Urinary bladder (tissue), 4 donors: ENCODE measurements around the gene STAMBPL1. TPM values are rescaled to one million over a fixed set of nuclear protein-coding genes. Genes with fewer than 3 reads are reported as not detected.
"Not testable (repeated sequence)": the region's sequence is repeated elsewhere in the genome, so short reads cannot be mapped to it uniquely, and the experiment has no call there.

Experiments
- DNase-seq: peaks from one replicate; pipeline ENCODE4 v3.0.0-alpha.2; 2015; ENCODE audit errors: extremely low spot score
- H3K27ac ChIP-seq: one replicate; pipeline ENCODE4 v1.5.1; 2013; ENCODE audit warnings: low read depth, mild to moderate bottlenecking, moderate library complexity
- H3K36me3 ChIP-seq: one replicate; pipeline ENCODE4 v1.6.1; 2013; ENCODE audit warnings: mild to moderate bottlenecking, moderate library complexity; ENCODE audit not compliant: insufficient read depth
- H3K4me1 ChIP-seq: one replicate; pipeline ENCODE4 v1.6.1; 2013; ENCODE audit warnings: mild to moderate bottlenecking, moderate library complexity; ENCODE audit not compliant: insufficient read depth
- H3K4me3 ChIP-seq: one replicate; pipeline ENCODE4 v1.5.1; 2013; ENCODE audit warnings: low read depth, low read length
- WGBS: extraction: QIAGEN DNeasy Blood & Tissue Kit; methylation state at CpG from one replicate; pipeline ENCODE4 v1.1.7; 2013; 5-methylcytosine and 5-hydroxymethylcytosine counted together
- polyA plus RNA-seq: library from polyadenylated mRNA; stranded (reverse); fragments of 200-250 nt; gene quantifications from one replicate; pipeline ENCODE4 v1.2.3, GENCODE V29; 2013
- total RNA-seq: library from RNA; depleted of rRNA; stranded (reverse); fragments of >200 nt; gene quantifications from one replicate; pipeline ENCODE4 v1.2.3, GENCODE V29; 2014
- donor health status: healthy with polysubstance abuse.
- donor health status: healthy.

The STAMBPL1 gene
- total and polyA plus RNA-seq, 2 donors = 2.1 to 29.0 TPM

DNA sequence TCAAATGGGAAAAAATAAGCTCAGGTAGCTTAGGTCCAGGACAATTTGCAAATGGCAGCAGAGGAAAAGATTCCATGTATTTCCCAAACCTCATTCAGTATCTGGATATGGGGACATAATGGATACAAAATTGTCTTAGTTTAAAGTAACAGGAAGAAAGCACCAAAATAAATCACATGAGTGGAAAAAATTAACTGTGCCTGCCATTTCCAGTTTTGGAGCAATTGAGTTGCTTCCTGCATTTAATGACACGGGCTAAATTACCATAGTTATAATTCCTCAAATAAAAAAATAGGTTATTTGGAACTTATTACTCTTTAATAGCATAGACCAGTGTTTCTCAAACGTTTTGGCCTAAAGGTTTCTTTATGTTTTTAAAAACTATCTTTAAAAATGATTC lies 6.3 kb upstream of the STAMBPL1 start:
- Histone ChIP-seq H3K4me3 (no peak overlapping the region), H3K27ac (no peak overlapping the region), H3K4me1 (no peaks in the 10 kb centered on the region), H3K36me3 (no peaks in the 10 kb centered on the region)
- no peak for DNase-seq
- 61% methylated on average over 2 of the region's 2 CpGs for WGBS

DNA sequence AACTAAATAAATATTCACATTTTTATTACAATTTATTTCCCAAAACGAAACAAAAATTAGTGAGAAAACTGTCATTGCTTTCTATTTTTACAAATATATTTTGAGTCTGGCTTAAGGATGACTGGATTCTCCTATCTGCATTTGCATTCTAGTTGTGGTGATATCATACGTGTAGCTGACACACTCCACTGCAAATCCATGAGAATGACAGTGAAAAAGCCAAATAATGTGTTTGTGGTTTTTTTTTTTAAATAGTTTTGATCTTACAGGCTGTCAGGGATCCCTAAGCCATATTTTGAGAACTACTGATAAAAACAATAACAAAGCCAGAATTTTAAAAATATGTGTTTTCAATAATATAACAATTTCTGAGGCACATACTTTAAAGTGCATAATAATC lies 5.8 kb upstream of the STAMBPL1 start:
- no peak overlapping the region for H3K4me3 ChIP-seq
- no peaks in the 10 kb centered on the region for H3K36me3 ChIP-seq
- whole genome bisulfite sequencing = 76% methylated on average over 2 of the region's 2 CpGs
- no peak overlapping the region for H3K27ac ChIP-seq
- DNase-seq = no peak
- H3K4me1 ChIP-seq = no peaks in the 10 kb centered on the region

DNA sequence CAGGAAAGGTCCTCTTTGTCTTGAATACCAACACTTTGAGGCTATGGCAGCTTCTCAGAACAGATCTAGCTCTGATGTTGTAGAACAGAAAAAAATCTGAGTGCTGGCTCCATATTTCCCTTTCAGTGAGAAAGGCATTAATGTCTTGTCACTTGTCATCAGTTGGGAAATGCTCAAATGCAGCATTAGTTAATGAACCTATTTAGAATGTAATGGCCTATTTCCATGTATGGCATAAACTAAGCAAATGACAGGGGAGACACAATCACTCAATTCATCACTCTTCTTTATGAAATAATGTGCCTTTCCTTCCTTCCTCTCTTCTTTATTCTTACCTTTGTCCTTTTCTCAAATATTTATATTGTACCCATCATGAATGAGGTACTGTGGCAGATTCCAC lies 5.0 kb upstream of the STAMBPL1 start:
- H3K27ac ChIP-seq = no peak overlapping the region
- H3K4me3 ChIP-seq = no peak overlapping the region
- H3K36me3 ChIP-seq = no peaks in the 10 kb centered on the region
- no peaks in the 10 kb centered on the region for H3K4me1 ChIP-seq
- DNase-seq = no peak

DNA sequence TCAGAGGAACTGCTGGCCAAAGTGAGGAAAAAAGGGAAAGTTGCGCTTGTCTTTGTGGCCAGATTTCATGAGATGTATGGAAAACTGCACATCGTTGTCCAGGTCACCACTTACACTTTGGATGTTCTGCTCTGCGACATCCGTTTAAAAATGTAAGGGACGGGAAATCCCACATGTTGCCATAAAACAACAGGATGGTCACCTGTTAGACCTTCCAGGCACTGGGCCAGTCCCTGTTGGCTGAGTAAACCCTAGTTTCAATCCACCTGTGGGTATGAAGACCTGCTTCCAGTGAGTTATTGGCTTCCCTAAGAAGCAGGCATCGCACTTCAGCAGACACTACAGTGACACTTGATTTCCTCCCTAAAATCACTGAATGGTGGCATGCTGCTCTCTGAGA lies 2.7 kb upstream of the STAMBPL1 start:
- no peaks in the 10 kb centered on the region for H3K36me3 ChIP-seq
- H3K27ac ChIP-seq = no peak overlapping the region
- WGBS = 90% methylated on average over 6 of the region's 6 CpGs
- H3K4me1 ChIP-seq = no peaks in the 10 kb centered on the region
- no peak for DNase-seq
- H3K4me3 ChIP-seq = no peak overlapping the region

DNA sequence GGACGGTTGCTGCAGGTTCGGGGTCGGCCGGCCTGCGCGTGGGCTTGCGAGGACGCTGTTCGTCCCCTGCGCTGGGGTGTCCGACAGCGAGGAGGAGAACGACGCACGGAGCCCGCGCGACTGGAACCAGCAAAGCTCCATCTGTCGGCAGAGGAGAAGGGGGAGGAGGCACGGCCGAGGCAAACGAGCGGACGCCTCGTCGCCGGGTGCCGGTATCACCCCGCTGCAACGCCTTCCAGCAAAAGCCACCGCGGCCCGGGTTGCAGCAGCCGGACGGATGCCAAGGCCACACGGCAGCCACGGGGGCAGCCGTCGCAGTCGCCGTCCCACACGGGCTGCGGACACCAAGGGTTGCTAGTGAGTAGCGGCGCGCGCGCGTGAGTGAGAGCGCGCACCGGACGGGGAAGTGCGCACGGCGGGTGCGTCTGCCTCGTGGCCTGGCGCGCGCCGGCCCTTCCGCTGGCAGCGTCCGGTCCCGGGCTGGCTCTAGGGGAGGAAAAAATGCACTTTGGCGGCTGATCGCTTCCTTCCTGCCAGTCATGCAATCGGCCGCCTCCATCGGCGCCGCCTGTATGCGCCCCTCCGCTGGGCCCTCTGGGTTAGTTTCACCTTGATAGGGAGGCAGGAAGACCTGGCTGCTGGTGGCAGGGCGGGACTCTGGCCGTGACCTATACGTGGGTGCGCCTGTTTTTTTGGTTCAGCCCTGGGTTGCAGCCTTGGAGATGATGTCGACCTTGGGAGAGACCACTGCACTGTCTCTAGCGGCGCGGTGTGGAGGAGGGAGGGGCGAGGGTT lies 434 bp downstream of the STAMBPL1 start:
- Histone ChIP-seq H3K36me3 (no peaks in the 10 kb centered on the region), H3K4me3 (peak overlapping the region; percentile 60), H3K27ac (peak overlapping the region; percentile 85), H3K4me1 (no peaks in the 10 kb centered on the region)
- WGBS = under 1% methylated on average over 84 of the region's 84 CpGs
- peak; percentile 36 for DNase-seq

DNA sequence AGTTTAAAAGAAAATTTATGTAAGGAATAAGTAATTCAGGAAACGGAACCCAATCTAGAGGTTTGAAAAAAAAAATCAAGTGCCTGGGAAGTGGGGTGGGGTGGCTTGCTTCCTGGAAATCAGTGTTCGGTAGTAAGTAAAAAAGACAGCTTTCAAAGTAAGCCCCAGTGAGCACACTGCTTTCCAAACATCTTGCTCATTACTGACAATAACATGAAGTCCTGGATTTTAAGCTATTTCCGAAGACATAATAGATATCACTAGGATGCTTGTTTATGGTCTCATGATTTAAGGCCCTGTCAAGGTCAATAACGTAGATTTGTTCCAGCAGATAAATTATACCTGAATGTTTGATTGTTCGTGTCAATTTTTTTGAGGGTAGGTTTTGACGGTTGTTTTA lies 1.3 kb downstream of the STAMBPL1 start:
- DNase-seq = no peak

DNA sequence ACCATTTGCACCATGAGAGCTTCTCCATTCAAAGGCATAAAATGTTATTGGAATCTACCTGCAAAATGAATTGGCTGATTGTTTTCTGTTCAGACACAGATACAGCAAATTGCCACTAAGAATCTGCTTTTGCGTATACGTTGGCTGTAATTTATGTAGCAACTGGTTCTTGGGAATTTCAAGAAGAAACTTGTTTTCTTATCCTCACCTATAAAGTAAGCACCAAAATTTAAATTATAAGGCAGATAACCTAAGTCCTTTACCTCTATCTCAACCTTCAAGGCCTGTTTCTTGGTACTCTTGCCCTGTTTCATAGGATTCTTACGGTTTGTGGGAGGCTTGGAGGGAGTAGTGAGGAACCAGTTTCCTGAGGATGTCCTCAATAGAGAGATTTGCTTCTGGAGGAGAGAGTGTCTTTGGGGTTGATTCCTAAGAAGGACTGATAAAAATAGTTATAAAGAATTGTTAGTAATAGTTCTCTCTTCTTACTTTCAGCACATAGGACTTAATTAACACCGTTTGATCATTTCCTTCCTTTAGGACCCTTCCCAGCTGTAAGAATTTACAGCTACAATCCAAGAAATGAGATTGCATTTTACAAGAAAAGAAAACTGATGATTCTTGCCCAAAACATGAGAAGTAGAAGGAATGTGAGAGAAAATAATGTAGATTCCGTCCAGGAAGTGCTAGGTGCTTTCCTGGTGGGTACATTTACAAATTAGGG lies 2.0 kb downstream of the STAMBPL1 start:
- Histone ChIP-seq H3K36me3 (no peaks in the 10 kb centered on the region), H3K4me3 (no peak overlapping the region), H3K27ac (peak overlapping the region; percentile 18), H3K4me1 (no peaks in the 10 kb centered on the region)
- WGBS = 52% methylated on average over 5 of the region's 5 CpGs
- no peak for DNase-seq

More for the DNA sequence above, 1.3 kb downstream of the STAMBPL1 start:
- Histone ChIP-seq H3K27ac (peak overlapping the region; percentile 34), H3K36me3 (no peaks in the 10 kb centered on the region), H3K4me1 (no peaks in the 10 kb centered on the region), H3K4me3 (peak overlapping the region; percentile 60)
- 45% methylated on average over 6 of the region's 6 CpGs for WGBS

DNA sequence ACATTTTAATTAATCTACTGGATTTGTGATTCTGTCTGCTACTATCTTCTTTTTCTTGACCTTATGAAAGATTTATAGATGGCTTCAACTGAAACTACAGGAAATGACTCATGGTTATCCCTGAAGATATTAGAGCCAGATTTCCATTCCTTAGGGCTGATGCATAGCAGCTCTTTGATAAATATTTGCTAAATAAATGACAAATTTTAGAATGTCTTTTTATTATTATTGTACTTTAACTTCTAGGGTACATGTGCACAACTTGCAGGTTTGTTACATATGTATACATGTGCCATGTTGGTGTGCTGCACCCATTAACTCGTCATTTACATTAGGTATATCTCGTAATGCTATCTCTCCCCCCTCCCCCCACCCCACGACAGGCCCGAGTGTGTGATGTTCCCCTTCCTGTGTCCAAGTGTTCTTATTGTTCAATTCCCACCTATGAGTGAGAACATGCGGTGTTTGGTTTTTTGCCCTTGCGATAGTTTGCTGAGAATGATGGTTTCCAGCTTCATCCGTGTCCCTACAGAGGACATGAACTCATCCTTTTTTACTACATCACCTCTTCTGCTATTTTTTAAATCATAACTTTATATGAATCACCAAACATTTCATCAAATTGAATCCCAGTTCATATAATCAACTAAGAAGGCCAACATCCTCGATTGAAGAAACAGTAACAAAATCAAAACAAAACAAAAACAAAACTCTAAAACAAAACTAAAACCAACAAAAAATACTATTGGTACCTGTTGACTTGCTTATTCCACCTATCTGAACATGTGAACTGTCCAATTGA lies 2.8 kb downstream of the STAMBPL1 start:
- not testable (repeated sequence) for H3K27ac ChIP-seq, H3K4me1 ChIP-seq, H3K36me3 ChIP-seq, DNase-seq, H3K4me3 ChIP-seq
- 43% methylated on average over 8 of the region's 8 CpGs for WGBS

DNA sequence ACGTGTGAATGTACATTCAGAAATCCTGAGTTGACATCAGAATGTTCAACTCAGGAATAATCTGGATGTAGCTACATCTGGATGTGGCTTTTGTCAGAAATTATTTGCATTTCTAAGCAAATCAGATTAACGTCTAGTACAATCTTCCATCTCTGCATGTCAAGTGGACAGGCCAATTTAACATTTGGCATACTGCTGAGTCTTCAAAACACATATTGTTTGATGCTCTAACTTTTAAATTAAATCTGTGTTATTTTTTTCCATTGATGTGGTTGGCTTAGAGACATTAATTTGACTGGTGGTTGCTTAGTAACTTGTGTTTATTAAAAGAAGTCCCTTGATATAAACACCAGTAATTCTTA lies 3.4 kb downstream of the STAMBPL1 start:
- WGBS = 38% methylated on average over 2 of the region's 2 CpGs
- H3K27ac ChIP-seq = no peak overlapping the region
- H3K4me3 ChIP-seq = no peak overlapping the region
- no peaks in the 10 kb centered on the region for H3K36me3 ChIP-seq
- no peaks in the 10 kb centered on the region for H3K4me1 ChIP-seq
- DNase-seq = no peak

DNA sequence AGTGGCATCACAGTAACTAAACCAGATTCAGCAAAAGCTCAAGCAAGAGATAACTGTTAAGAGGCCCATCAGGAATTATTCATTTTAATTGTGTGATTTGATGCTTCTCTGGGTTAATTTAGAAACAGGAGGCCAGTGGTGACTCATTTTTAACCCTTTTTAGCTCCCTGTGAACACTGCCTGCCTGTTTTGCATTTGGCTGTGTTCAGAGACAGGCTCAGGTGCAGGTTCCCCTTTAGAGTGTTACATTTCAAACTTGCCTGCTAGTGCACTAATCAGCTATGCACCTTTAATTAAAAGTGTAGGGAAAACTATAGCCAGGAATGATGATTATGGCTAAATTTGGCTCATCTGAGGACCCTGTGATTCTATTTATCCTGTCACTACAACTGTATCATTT lies 6.5 kb downstream of the STAMBPL1 start:
- Histone ChIP-seq H3K27ac (no peak overlapping the region), H3K36me3 (no peaks in the 10 kb centered on the region), H3K4me1 (no peaks in the 10 kb centered on the region), H3K4me3 (no peak overlapping the region)
- no peak for DNase-seq

DNA sequence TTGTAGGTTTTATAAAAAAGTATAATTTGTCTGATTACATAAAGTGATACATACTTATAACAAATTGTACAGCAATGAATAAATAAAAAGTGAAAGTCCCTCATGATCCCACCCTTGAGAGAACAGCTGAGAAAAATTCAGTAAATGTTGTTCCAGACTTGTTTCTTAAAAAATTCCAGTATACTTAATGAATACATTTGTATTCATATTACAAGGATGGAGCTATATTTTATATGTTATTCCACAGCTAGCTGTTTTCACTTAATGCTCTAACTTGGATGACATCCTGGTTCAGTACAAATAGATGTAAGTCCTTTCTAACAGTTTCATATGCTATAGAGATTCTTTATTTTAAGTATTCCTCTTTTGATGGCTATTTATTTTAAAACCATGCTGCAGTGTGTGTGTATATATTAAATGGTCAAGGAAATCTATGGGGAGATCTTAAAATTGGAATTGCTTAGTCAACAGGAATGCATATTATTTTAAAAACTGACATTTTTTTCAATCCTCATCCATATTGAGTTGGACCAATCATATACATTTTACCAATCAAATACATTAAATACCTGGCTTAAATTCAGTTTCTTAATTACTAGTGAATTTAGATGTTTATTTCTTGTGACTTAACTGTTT lies 8.9 kb downstream of the STAMBPL1 start:
- no peaks in the 10 kb centered on the region for H3K4me1 ChIP-seq

DNA sequence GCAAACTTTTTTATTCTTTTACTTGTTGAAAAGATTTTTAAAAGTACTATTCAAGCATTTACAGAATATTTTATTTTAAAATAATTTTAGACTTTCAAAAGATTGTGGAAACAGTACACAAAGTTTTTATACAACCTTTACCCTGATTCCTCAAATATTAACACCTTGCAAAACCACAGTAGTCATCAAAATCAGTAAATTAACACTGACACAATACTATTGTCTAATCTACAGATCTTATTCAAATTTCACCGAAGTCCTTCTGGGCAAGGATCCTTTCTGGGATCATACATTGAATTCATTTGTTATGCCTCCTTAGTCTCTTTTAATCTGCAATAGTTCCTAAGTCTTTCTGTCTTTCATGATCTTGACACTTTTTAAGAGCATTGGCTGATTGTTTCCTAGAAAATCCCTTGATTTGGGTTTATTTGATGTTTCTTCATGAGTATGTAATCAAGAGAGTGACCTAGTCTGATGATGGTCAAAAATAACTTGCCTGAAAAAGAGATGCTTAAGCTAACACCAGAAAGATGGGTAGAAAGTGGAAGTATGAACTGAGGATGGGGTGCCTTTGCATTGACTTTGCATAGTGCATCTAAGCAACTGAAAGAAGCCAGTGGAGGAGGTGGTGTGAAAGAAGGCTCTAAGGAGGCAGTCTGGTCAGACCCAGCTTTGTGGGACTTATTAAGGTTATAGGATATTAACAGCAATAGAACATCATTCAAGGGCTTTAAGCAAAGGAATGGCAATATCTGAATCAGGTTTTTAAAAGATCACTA lies 9.7 kb downstream of the STAMBPL1 start:
- DNase-seq = no peak
- Histone ChIP-seq H3K4me3 (no peak overlapping the region), H3K36me3 (no peaks in the 10 kb centered on the region), H3K27ac (no peak overlapping the region), H3K4me1 (no peaks in the 10 kb centered on the region)
- WGBS = 94% methylated on average over 1 of the region's 1 CpG

More for the DNA sequence above, 8.9 kb downstream of the STAMBPL1 start:
- no peak overlapping the region for H3K4me3 ChIP-seq
- H3K36me3 ChIP-seq = no peaks in the 10 kb centered on the region
- no peak overlapping the region for H3K27ac ChIP-seq
- no peak for DNase-seq
